HepG2 (cell line): ENCODE measurements around the gene CAPN11. TPM values are rescaled to one million over a fixed set of nuclear protein-coding genes. Genes with fewer than 3 reads are reported as not detected.
A peak's percentile ranks its signal among the peaks of the same experiment; 100 is the strongest.

Experiments
- ATAC-seq: fragments of 200-7000 bp; cut with Tn5 transposase; 3 replicates; pipeline ENCODE4 v1.9.1; 2020; ENCODE audit warnings: mild to moderate bottlenecking, moderate library complexity
- BruUV-seq: library from RNA; stranded (reverse); fragments of 400-500 nt; replicated peaks from 2 replicates; lab custom pipeline; 2021; lab: Mats Ljungman, UMichigan
- CTCF ChIA-PET: fragments of 300-600 bp; formaldehyde crosslinking; extraction: SDS; loops from one replicate; lab custom pipeline; 2021; ENCODE audit warnings: low total read pairs, inconsistent platforms, low intra/inter-chr PET ratio; lab: Yijun Ruan, JAX
- POLR2A ChIA-PET: fragments of 350-600 bp; sonication (Branson Sonifier 250); formaldehyde crosslinking; loops from one replicate; lab custom pipeline; 2020; ENCODE audit warnings: antibody characterized with exemption, inconsistent platforms; lab: Yijun Ruan, JAX
- DNase-seq: peaks from one replicate; pipeline ENCODE4 v3.0.0-alpha.2; 2015; ENCODE audit warnings: low spot score
- FAIRE-seq: peaks from 3 replicates; lab custom pipeline; 2011; peaks lifted over from hg19 to GRCh38; lab: Jason Lieb, UNC
- H2AFZ ChIP-seq: one replicate; pipeline ENCODE4 v1.6.1; 2011; ENCODE audit warnings: low read length, inconsistent platforms
- H3K27ac ChIP-seq: fragments of 300-600 bp; 3 replicates; pipeline ENCODE4 v1.8.0; 2011; ENCODE audit warnings: mixed run types, mild to moderate bottlenecking, mixed read lengths, low read length, inconsistent platforms; ENCODE audit not compliant: insufficient read depth; ENCODE audit errors: extremely low read length
- H3K27me3 ChIP-seq, 2 experiments: fragments of 200-600 bp in 1 of 2; 2 replicates in 1 of 2; 3 replicates in 1 of 2; pipeline versions ENCODE4 v1.6.0 to v1.8.0; 2011; ENCODE audit warnings: low read length in 2 of 2, mild to moderate bottlenecking in 2 of 2, moderate library complexity in 2 of 2, inconsistent platforms in 1 of 2; ENCODE audit not compliant: insufficient read depth in 2 of 2, control insufficient read depth in 1 of 2
- H3K36me3 ChIP-seq, 2 experiments: fragments of 200-600 bp in 1 of 2; replicated peaks in 1 of 2; 2 replicates in 1 of 2; 3 replicates in 1 of 2; pipeline versions ENCODE4 v1.5.1 to v1.8.0; 2011; ENCODE audit warnings: low read length in 2 of 2, inconsistent platforms in 1 of 2; ENCODE audit not compliant: insufficient read depth in 2 of 2, control insufficient read depth in 1 of 2
- H3K4me1 ChIP-seq: 2 replicates; pipeline ENCODE4 v1.5.1; 2012; ENCODE audit warnings: low read length, inconsistent platforms; ENCODE audit not compliant: insufficient read depth
- H3K4me2 ChIP-seq: 2 replicates; pipeline ENCODE4 v1.6.0; 2011; ENCODE audit warnings: low read depth, low read length, inconsistent platforms
- H3K4me3 ChIP-seq, 3 experiments: fragments of 200-600 bp in 1 of 3; sonication (generic), shearing (Covaris generic) in 1 of 3; replicated peaks in 1 of 3; 2 replicates each; pipeline ENCODE4 v1.5.1; 2011 to 2016; ENCODE audit warnings: low read length in 3 of 3, inconsistent platforms in 2 of 3, low read depth in 2 of 3, mild to moderate bottlenecking in 2 of 3, control low read depth in 1 of 3, mixed read lengths in 1 of 3; ENCODE audit not compliant: insufficient read depth in 1 of 3
- H3K79me2 ChIP-seq: one replicate; pipeline ENCODE4 v1.6.1; 2011; ENCODE audit warnings: low read length, inconsistent platforms; ENCODE audit not compliant: insufficient read depth
- H3K9ac ChIP-seq: 2 replicates; pipeline ENCODE4 v1.6.0; 2011; ENCODE audit warnings: mild to moderate bottlenecking, low read depth, low read length, inconsistent platforms; ENCODE audit not compliant: insufficient read depth
- H3K9me3 ChIP-seq: 2 replicates; pipeline ENCODE4 v1.5.1; 2012; ENCODE audit warnings: mild to moderate bottlenecking, low read length
- H4K20me1 ChIP-seq: 2 replicates; pipeline ENCODE4 v1.6.0; 2011; ENCODE audit warnings: inconsistent platforms, mild to moderate bottlenecking, low read length, moderate library complexity; ENCODE audit not compliant: insufficient read depth
- BHLHE40 ChIP-seq: IDR thresholded peaks from 2 replicates; pipeline ENCODE4 v1.6.1; 2011; ENCODE audit warnings: low read length, improper control_type of control experiment
- ELF3 ChIP-seq: IDR thresholded peaks from 2 replicates; pipeline ENCODE4 v1.6.1; 2016; ENCODE audit warnings: missing genetic modification reagents, missing compliant biosample characterization
- ETV5 ChIP-seq: IDR thresholded peaks from 2 replicates; pipeline ENCODE4 v1.6.1; 2018; ENCODE audit warnings: missing biosample characterization, missing genetic modification reagents, inconsistent platforms, borderline replicate concordance
- EZH2 ChIP-seq: conservative IDR thresholded peaks from 2 replicates; pipeline ENCODE4 v1.6.1; 2012; ENCODE audit warnings: mild to moderate bottlenecking, low read depth, low read length, moderate library complexity
- GABPB1 ChIP-seq: IDR thresholded peaks from 2 replicates; pipeline ENCODE4 v1.6.1; 2016; ENCODE audit warnings: mild to moderate bottlenecking, missing genetic modification reagents, moderate library complexity, missing compliant biosample characterization
- HNRNPK ChIP-seq: fragments of 200-400 bp; formaldehyde crosslinking; IDR thresholded peaks from 2 replicates; pipeline ENCODE4 v1.6.1; 2018; ENCODE audit warnings: low read length, low read depth, moderate library complexity, mild to moderate bottlenecking; ENCODE audit not compliant: poor library complexity, severe bottlenecking
- KAT8 ChIP-seq: IDR thresholded peaks from 2 replicates; pipeline ENCODE4 v1.6.1; 2016; ENCODE audit warnings: missing genetic modification reagents, missing compliant biosample characterization
- NBN ChIP-seq: fragments of 450-650 bp; conservative IDR thresholded peaks from 2 replicates; pipeline ENCODE4 v1.6.1; 2017
- RARA ChIP-seq: IDR thresholded peaks from 2 replicates; pipeline ENCODE4 v1.6.1; 2016; ENCODE audit warnings: missing genetic modification reagents, missing compliant biosample characterization
- RXRB ChIP-seq: IDR thresholded peaks from 2 replicates; pipeline ENCODE4 v1.6.1; 2016; ENCODE audit warnings: borderline replicate concordance, missing genetic modification reagents, missing compliant biosample characterization
- SAP130 ChIP-seq: IDR thresholded peaks from 2 replicates; pipeline ENCODE4 v1.6.1; 2016; ENCODE audit warnings: low read depth
- XRCC5 ChIP-seq: fragments of 200-400 bp; formaldehyde crosslinking; optimal IDR thresholded peaks from 2 replicates; pipeline ENCODE3; 2017; ENCODE audit warnings: mild to moderate bottlenecking, low read length
- ZFP36L2 ChIP-seq: sonication (generic); formaldehyde crosslinking; IDR thresholded peaks from 2 replicates; pipeline ENCODE4 v1.4.0; 2020; ENCODE audit warnings: missing genetic modification reagents
- ZNF30 ChIP-seq: sonication (generic); formaldehyde crosslinking; IDR thresholded peaks from 2 replicates; pipeline ENCODE4 v1.5.0; 2020; ENCODE audit warnings: mild to moderate bottlenecking, missing genetic modification reagents
- WGBS: methylation state at CpG from one replicate; pipeline ENCODE4 v1.1.6; 2017; ENCODE audit warnings: low lambda C conversion rate; 5-methylcytosine and 5-hydroxymethylcytosine counted together
- in situ Hi-C: cut with HindIII; loops from 2 replicates; pipeline ENCODE4 v1.10.0; 2017; ENCODE audit warnings: low pct_unique_long_range_greater_than_20kb; ENCODE audit not compliant: extremely low pct_ligation_motif_present
- intact Hi-C: fragments of 100-400 bp; cut with micrococcal nuclease; formaldehyde crosslinking; loops from one replicate; pipeline ENCODE4 v1.10.0; 2022; ENCODE audit not compliant: unreplicated experiment
- polyA plus RNA-seq, 8 experiments: library from polyadenylated mRNA; depleted of rRNA in 3 of 8; stranded (reverse) in 7 of 8; unstranded in 1 of 8; fragments of >200 nt; fragmentation: Illumina TruSeq in 4 of 8; extraction: Trizol in 4 of 8; gene quantifications; 2 replicates each; pipeline versions ENCODE4 v1.2.1 to v1.2.3, GENCODE V29; 2011 to 2016; ENCODE audit warnings: low read depth in 4 of 8, missing spikeins in 1 of 8, mixed read lengths in 1 of 8; ENCODE audit not compliant: insufficient read depth in 1 of 8
- total RNA-seq, 5 experiments: library from RNA; depleted of rRNA; stranded (reverse); fragments of >200 nt; fragmentation: Illumina TruSeq; extraction: Trizol; gene quantifications; 2 replicates each; pipeline ENCODE4 v1.2.3, GENCODE V29; 2016; ENCODE audit warnings: low read depth in 1 of 5
- TF ChIP-seq, protein P1 (sequence below): sonication (generic); formaldehyde crosslinking; IDR thresholded peaks from 2 replicates; pipeline ENCODE4 v1.5.1; 2020; ENCODE audit warnings: mild to moderate bottlenecking, moderate library complexity, missing genetic modification reagents

The CAPN11 gene
- total and polyA plus RNA-seq, 2 of the 13 experiments (the other 11 are each of a cell fraction or from before 2014, with no cell fraction given): 0.07 to 0.11 TPM

DNA sequence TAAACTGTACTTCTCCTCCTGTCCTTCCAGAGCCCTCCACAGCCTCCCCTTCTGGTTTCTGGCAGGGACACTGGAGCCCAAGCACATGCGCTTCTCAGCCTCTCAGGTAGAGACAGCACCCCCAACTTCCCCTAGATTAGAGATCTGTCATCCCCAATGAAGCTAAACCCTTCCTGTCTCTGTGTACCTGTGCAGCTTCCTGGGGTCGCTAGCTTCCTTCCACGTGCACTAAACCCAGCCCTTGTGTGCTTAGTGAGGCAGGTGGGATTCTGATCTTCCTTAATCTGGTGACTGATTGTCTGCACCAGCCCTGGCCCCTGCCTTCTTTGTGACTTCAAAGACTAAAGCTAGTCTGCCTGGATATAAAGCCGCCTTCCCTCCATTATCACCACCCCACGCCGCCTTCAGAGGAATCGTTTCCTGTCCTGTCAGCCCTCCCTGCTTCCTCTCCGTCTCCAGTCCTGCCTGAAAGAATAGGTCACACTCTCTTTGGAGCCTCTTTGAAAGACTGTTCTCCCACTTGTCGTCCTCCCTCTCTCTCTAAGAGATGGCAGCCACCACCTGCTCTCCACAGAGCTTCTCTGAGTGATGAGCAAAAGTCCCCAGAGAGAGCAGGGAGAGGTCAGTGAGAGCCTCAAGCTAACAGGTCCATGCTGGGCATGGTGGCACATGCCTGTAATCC lies 27.5 kb downstream of the CAPN11 start (continued):
- TF ChIP-seq, protein P1, sequence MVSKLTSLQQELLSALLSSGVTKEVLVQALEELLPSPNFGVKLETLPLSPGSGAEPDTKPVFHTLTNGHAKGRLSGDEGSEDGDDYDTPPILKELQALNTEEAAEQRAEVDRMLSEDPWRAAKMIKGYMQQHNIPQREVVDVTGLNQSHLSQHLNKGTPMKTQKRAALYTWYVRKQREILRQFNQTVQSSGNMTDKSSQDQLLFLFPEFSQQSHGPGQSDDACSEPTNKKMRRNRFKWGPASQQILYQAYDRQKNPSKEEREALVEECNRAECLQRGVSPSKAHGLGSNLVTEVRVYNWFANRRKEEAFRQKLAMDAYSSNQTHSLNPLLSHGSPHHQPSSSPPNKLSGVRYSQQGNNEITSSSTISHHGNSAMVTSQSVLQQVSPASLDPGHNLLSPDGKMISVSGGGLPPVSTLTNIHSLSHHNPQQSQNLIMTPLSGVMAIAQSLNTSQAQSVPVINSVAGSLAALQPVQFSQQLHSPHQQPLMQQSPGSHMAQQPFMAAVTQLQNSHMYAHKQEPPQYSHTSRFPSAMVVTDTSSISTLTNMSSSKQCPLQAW (CRISPR knock-in tag): 0 out of 2 replicates have a peak, but pooled peaks have one; percentile 21
- TF ChIP-seq HNRNPK (no peak), XRCC5 (no peak)

DNA sequence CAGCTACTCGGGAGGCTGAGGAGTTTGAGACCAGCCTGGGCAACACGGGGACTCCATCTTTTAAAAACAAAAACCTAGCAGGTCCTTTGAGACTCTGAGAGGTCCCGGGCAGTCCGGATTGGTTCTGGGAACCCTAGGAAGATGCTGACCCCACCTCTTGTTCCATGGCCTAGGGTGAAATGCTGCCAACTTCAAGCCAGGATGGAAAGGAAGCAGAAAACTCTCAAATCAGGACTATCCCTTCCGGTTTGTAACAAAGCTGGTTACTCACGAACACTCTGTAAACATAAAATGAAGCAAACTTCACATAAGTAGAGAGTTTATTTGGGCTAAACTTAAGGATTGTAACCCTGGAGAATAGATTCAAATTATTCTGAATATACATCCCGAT lies 28.0 kb downstream of the CAPN11 start:
- DNase-seq (no peak), FAIRE-seq (no peak), ATAC-seq (peak; percentile 6; the same call in 1 of the 3 replicates)
- peaks cover 60% of the 10 kb centered on the region for H3K4me1 ChIP-seq
- H3K79me2 ChIP-seq: no peaks in the 10 kb centered on the region
- no peak overlapping the region for H3K27ac ChIP-seq
- ChIA-PET POLR2A (interaction anchor here (0.9 to 2.3 kb wide), 3 partner anchors 18 to 60 kb away, joined by 3 to 10 read pairs (median 6); partner anchors contain the start of gene HSP90AB1), CTCF (no interaction called here)
- peak overlapping the region; percentile 41 for H3K4me2 ChIP-seq
- no peaks in the 10 kb centered on the region for H4K20me1 ChIP-seq
- 41% methylated on average over 7 of the region's 7 CpGs for WGBS
- H3K4me3 ChIP-seq: no peak overlapping the region
- intact Hi-C loops (no loop called here), in situ Hi-C loops (no loop called here)
- no peak for TF ChIP-seq NBN
- no peak for TF ChIP-seq ZFP36L2 (CRISPR knock-in tag)
- 0 out of 2 replicates have a peak, but pooled peaks have one; percentile 14 for TF ChIP-seq RXRB
- no peak for TF ChIP-seq EZH2
- TF ChIP-seq GABPB1 (CRISPR knock-in tag): peak; percentile 3; the same call in 1 of the 2 replicates
- no peak for TF ChIP-seq BHLHE40
- no peak for TF ChIP-seq ZNF30
- peak; percentile 43; the same call in 1 of the 2 replicates for TF ChIP-seq ETV5
- TF ChIP-seq KAT8 (CRISPR knock-in tag): peak; percentile 11; the same call in 1 of the 2 replicates
- 0 out of 2 replicates have a peak, but pooled peaks have one; percentile 4 for TF ChIP-seq SAP130 (CRISPR knock-in tag)
- 0 out of 2 replicates have a peak, but pooled peaks have one; percentile 1 for TF ChIP-seq RARA (CRISPR knock-in tag)
- 0 out of 2 replicates have a peak, but pooled peaks have one; percentile 14 for TF ChIP-seq ELF3
- peaks cover 0 to 4% of the 10 kb centered on the region in 2 experiments; a peak in 3 of 5 replicates for H3K27me3 ChIP-seq
- no peaks in the 10 kb centered on the region for H3K36me3 ChIP-seq
- no TSS peak for BruUV-seq
- no peaks in the 10 kb centered on the region for H3K9me3 ChIP-seq
- H2AFZ ChIP-seq: no peak overlapping the region
- no peak overlapping the region for H3K9ac ChIP-seq
